Spleen (tissue), 11 donors: ENCODE data around the gene THBS4. TPM values are rescaled to one million over a fixed set of nuclear protein-coding genes. Genes with fewer than 3 reads are reported as not detected.

ENCODE experiments used
- DNase-seq: peaks from one replicate; pipeline ENCODE4 v3.0.0-alpha.2; 2020
- H3K27ac ChIP-seq, 8 donors: fragments of 200-600 bp; sonication (generic) in 7 of 8; 1 replicate in 4 of 8; 2 replicates in 4 of 8; pipeline versions ENCODE4 v1.5.0 to v1.8.0; 2016 to 2021; ENCODE audit warnings: inconsistent platforms in 4 of 8, mild to moderate bottlenecking in 4 of 8, moderate library complexity in 1 of 8
- H3K27me3 ChIP-seq, 7 donors: fragments of 200-600 bp; sonication (generic) in 6 of 7; replicated peaks in 1 of 7; 1 replicate in 4 of 7; 2 replicates in 3 of 7; pipeline versions ENCODE4 v1.5.0 to v1.8.0; 2016 to 2021; ENCODE audit warnings: inconsistent platforms in 3 of 7, mild to moderate bottlenecking in 1 of 7
- H3K36me3 ChIP-seq, 6 donors: fragments of 200-600 bp; sonication (generic) in 5 of 6; 1 replicate in 4 of 6; 2 replicates in 2 of 6; pipeline versions ENCODE4 v1.5.0 to v1.8.0; 2016 to 2021; ENCODE audit warnings: inconsistent platforms in 2 of 6
- H3K4me1 ChIP-seq, 6 donors: fragments of 200-600 bp; sonication (generic) in 5 of 6; 1 replicate in 3 of 6; 2 replicates in 3 of 6; pipeline versions ENCODE4 v1.5.0 to v1.8.0; 2016 to 2021; ENCODE audit warnings: inconsistent platforms in 3 of 6
- H3K4me3 ChIP-seq, 8 donors: fragments of 200-600 bp; sonication (generic) in 7 of 8; 1 replicate in 4 of 8; 2 replicates in 4 of 8; pipeline versions ENCODE4 v1.5.0 to v1.8.0; 2016 to 2021; ENCODE audit warnings: inconsistent platforms in 4 of 8, mild to moderate bottlenecking in 4 of 8, moderate library complexity in 2 of 8
- H3K9me3 ChIP-seq, 8 donors: fragments of 200-600 bp; sonication (generic) in 7 of 8; 1 replicate in 4 of 8; 2 replicates in 4 of 8; pipeline versions ENCODE4 v1.5.0 to v1.8.0; 2016 to 2021; ENCODE audit warnings: inconsistent platforms in 4 of 8
- POLR2A ChIP-seq, 3 donors: fragments of 450-650 bp; IDR thresholded peaks; one replicate each; pipeline ENCODE4 v1.5.1; 2017; ENCODE audit warnings: antibody characterized with exemption in 3 of 3, mild to moderate bottlenecking in 1 of 3
- POLR2AphosphoS5 ChIP-seq, 3 donors: sonication (generic); formaldehyde crosslinking; IDR thresholded peaks; one replicate each; pipeline ENCODE4 v1.5.1; 2017; ENCODE audit warnings: antibody characterized with exemption in 3 of 3
- WGBS, 5 donors: extraction: QIAGEN DNeasy Blood & Tissue Kit in 3 of 5; methylation state at CpG; one replicate each; pipeline versions ENCODE4 v1.1.5 to v1.1.7; 2013 to 2018; 5-methylcytosine and 5-hydroxymethylcytosine counted together
- intact Hi-C: fragments of 100-400 bp; cut with DNase I; formaldehyde crosslinking; loops from one replicate; pipeline ENCODE4 v1.15.0; 2023; ENCODE audit warnings: low total_unique reads
- polyA plus RNA-seq, 3 donors: library from polyadenylated mRNA; stranded (reverse); fragments of 200-250 nt; gene quantifications; one replicate each; pipeline ENCODE4 v1.2.1, GENCODE V29; 2013
- total RNA-seq, 7 donors: library from RNA; depleted of rRNA in 3 of 7; stranded (reverse); fragments of >200 nt in 3 of 7; fragmentation: NEBNext Ultra II Directional in 4 of 7; extraction: Animal tissue kit (Norgen Biotek cat#: 25700) in 4 of 7; gene quantifications; one replicate each; pipeline versions ENCODE4 v1.1.0 to v1.2.1, GENCODE V29; 2016 to 2021
- TF ChIP-seq, protein P1 (sequence below), 11 experiments: fragments of 200-600 bp in 7 of 11; fragments of 450-650 bp in 4 of 11; sonication (generic) in 4 of 11; IDR thresholded peaks in 8 of 11; conservative IDR thresholded peaks in 3 of 11; 1 replicate in 7 of 11; 2 replicates in 4 of 11; pipeline versions ENCODE4 v1.4.0 to v1.8.0; 2016 to 2021; ENCODE audit warnings: antibody characterized with exemption in 11 of 11, inconsistent platforms in 4 of 11, mild to moderate bottlenecking in 1 of 11
- donor health status: healthy with polysubstance abuse.
- donor health status: DM: no; HTN: no; CAD: no; lungs with moderate emphysema.
- donor health status: DM: no; HTN: no; CAD: no.
- donor health status: Bipolar disorder and iron deficiency.
- donor health status: healthy.
- donor health status: DM: no; HTN: no; CAD: no.
- donor health status: DM: yes; HTN: yes; CAD: no.

The THBS4 gene
- total and polyA plus RNA-seq, 10 donors, result 0.34 to 1.1 (median 0.68) TPM

DNA sequence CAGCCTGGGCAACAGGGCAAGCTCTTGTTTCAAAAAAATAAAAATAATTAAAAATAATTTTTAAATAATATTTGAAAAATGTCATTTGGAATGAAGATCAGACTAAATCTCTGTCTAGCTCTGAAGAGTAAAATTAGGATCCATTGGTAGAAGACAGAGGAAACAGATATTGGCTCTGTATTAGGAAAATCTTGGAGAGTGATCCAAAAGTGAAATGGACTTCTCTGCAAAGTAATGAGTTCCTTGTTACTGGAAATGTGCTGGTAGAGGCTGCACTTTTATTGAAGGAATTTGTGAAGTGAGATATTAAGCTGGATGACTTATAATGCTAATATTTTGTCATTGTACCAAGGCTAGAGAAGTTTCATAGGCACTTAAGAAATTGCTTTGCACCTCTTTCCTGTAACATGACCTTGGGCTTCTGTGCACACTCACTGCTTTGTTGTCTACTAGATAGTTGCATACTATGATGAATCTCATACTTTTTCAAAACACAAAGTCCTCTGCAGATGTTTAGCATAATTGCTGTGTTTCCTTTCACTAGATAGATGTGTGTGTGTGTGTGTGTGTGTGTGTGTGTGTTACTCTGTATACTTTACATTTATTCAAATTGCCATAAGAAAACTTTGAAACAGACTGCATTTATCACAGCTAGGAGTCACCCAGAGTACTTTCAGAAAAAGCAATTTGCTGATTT lies 13.1 kb downstream of the THBS4 start:
- Histone ChIP-seq H3K4me1 (no peaks in the 10 kb centered on the region), H3K36me3 (no peaks in the 10 kb centered on the region), H3K27ac (no peak overlapping the region), H3K4me3 (no peak overlapping the region), H3K9me3 (no peaks in the 10 kb centered on the region), H3K27me3 (peaks cover 0 to 12% (median 0%) of the 10 kb centered on the region in 7 donors)
- no peak for DNase-seq
- TF ChIP-seq, protein P1, sequence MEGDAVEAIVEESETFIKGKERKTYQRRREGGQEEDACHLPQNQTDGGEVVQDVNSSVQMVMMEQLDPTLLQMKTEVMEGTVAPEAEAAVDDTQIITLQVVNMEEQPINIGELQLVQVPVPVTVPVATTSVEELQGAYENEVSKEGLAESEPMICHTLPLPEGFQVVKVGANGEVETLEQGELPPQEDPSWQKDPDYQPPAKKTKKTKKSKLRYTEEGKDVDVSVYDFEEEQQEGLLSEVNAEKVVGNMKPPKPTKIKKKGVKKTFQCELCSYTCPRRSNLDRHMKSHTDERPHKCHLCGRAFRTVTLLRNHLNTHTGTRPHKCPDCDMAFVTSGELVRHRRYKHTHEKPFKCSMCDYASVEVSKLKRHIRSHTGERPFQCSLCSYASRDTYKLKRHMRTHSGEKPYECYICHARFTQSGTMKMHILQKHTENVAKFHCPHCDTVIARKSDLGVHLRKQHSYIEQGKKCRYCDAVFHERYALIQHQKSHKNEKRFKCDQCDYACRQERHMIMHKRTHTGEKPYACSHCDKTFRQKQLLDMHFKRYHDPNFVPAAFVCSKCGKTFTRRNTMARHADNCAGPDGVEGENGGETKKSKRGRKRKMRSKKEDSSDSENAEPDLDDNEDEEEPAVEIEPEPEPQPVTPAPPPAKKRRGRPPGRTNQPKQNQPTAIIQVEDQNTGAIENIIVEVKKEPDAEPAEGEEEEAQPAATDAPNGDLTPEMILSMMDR (IDR thresholded peaks at IDR 0.05 in 8 of 11, conservative IDR thresholded peaks at IDR 0.05 in 3 of 11), result no peak
- TF ChIP-seq POLR2A (IDR thresholded peaks at IDR 0.05) (no peak), POLR2AphosphoS5 (IDR thresholded peaks at IDR 0.05) (no peak)
- intact Hi-C loops, result no loop called here

DNA sequence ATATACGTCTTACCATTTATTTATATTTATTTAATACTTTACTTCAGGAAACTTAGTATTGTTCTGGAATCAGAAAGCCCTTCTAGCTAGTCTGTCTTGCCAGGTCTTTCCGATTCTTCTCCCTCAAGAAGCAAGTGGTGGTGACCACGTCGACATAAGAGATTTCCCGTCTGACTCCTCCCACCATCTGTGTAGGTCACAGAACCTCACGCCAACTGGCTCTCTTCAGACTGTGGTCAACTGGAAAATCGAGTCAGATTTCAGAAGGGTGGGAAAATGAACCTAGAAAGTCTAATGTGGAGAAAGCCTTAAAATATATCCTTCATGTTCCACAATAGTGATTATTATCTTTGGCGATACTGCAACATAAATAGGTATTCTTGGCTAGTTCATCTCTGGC lies 17.3 kb downstream of the THBS4 start:
- WGBS, 5 donors, result 89 to 94% (median 91%) methylated on average over 8 of the region's 8 CpGs
- DNase-seq, result no peak
- H3K27me3 ChIP-seq, result no peaks in the 10 kb centered on the region
- no peaks in the 10 kb centered on the region for H3K36me3 ChIP-seq
- H3K4me1 ChIP-seq, result no peaks in the 10 kb centered on the region
- intact Hi-C loops, result no loop called here
- no peaks in the 10 kb centered on the region for H3K9me3 ChIP-seq
- TF ChIP-seq POLR2AphosphoS5 (IDR thresholded peaks at IDR 0.05) (no peak), POLR2A (IDR thresholded peaks at IDR 0.05) (no peak)
- TF ChIP-seq, protein P1 (IDR thresholded peaks at IDR 0.05 in 8 of 11, conservative IDR thresholded peaks at IDR 0.05 in 3 of 11), result no peak
- no peak overlapping the region for H3K27ac ChIP-seq
- H3K4me3 ChIP-seq, result no peak overlapping the region

DNA sequence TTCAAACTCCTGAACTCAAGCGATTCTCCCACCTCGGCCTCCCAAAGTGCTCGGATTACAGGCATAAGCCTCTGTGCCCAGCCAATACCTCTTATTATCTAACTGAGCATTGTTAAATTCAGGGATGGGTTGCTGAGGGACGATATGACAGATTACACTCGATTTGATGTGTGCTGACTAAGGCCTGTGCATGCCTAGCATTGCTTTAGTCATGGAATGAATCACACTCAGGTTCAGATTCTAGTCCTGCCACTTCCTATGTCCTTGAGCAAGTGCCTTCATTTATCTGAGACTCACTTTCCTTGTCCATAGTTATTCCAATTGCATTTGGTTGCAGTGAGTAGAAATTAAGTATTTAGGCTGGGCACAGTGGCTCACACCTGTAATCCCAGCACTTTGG lies 19.5 kb downstream of the THBS4 start:
- intact Hi-C loops, result no loop called here
- no peak overlapping the region for H3K27ac ChIP-seq
- 78 to 95% (median 92%) methylated on average over 5 of the region's 5 CpGs for WGBS, 5 donors

DNA sequence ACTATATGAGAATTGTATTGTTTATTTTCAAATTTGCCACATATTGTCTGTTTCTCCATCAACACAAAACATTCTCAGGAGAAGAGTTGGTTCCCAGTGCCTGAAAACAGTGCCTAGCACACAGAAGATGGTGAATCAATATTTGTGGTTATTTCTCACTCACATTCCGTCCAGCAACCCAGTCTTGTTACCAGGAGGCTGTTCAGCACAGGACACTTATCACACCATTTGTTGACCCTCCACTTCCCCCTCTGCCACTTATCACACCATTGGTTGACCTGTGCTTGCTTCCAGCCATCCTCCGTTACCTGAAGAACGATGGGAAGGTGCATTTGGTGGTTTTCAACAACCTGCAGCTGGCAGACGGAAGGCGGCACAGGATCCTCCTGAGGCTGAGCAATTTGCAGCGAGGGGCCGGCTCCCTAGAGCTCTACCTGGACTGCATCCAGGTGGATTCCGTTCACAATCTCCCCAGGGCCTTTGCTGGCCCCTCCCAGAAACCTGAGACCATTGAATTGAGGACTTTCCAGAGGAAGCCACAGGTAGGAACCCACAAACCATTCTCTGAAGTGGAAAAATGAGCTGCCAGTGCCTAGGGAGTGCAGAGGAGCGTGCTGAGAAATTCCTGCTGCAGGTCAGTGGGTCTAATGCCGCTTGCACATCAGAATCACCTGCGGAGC lies 20.5 kb downstream of the THBS4 start:
- WGBS, 5 donors, result 77 to 89% (median 80%) methylated on average over 10 to 11 of the region's 11 CpGs
- Histone ChIP-seq H3K36me3 (no peaks in the 10 kb centered on the region), H3K9me3 (no peaks in the 10 kb centered on the region), H3K4me3 (no peak overlapping the region), H3K4me1 (no peaks in the 10 kb centered on the region), H3K27ac (no peak overlapping the region), H3K27me3 (no peaks in the 10 kb centered on the region)
- no peak for TF ChIP-seq POLR2AphosphoS5 (IDR thresholded peaks at IDR 0.05)
- no peak for TF ChIP-seq POLR2A (IDR thresholded peaks at IDR 0.05)
- TF ChIP-seq, protein P1 (IDR thresholded peaks at IDR 0.05 in 8 of 11, conservative IDR thresholded peaks at IDR 0.05 in 3 of 11), result no peak
- intact Hi-C loops, result no loop called here
- no peak for DNase-seq

More for the DNA sequence above, 19.5 kb downstream of the THBS4 start:
- Histone ChIP-seq H3K4me1 (no peaks in the 10 kb centered on the region), H3K27me3 (no peaks in the 10 kb centered on the region), H3K36me3 (no peaks in the 10 kb centered on the region), H3K9me3 (no peaks in the 10 kb centered on the region), H3K4me3 (no peak overlapping the region)
- no peak for DNase-seq
- no peak for TF ChIP-seq POLR2A (IDR thresholded peaks at IDR 0.05)
- no peak for TF ChIP-seq POLR2AphosphoS5 (IDR thresholded peaks at IDR 0.05)
- TF ChIP-seq, protein P1 (IDR thresholded peaks at IDR 0.05 in 8 of 11, conservative IDR thresholded peaks at IDR 0.05 in 3 of 11), result no peak
